GM12878 (cell line): ENCODE data around the gene SORCS2.

Experiments
- CTCF ChIP-seq, 3 experiments: IDR thresholded peaks in 2 of 3; conservative IDR thresholded peaks in 1 of 3; 2 replicates each; pipeline ENCODE4 v1.5.1; 2011; ENCODE audit warnings: low read depth in 3 of 3, low read length in 3 of 3, mild to moderate bottlenecking in 3 of 3, control low read depth in 2 of 3, moderate library complexity in 2 of 3, inconsistent platforms in 1 of 3, mixed read lengths in 1 of 3; ENCODE audit not compliant: control insufficient read depth in 2 of 3, insufficient read depth in 1 of 3; ENCODE audit errors: extremely low read depth in 1 of 3
- ELK1 ChIP-seq: IDR thresholded peaks from 2 replicates; pipeline ENCODE4 v1.6.1; 2012; ENCODE audit warnings: low read depth, low read length, improper control_type of control experiment
- MEF2A ChIP-seq: IDR thresholded peaks from 2 replicates; pipeline ENCODE4 v1.6.1; 2011; ENCODE audit warnings: low read depth, mild to moderate bottlenecking, low read length, moderate library complexity; ENCODE audit not compliant: insufficient read depth
- MEF2B ChIP-seq: fragments of 450-650 bp; IDR thresholded peaks from 2 replicates; pipeline ENCODE4 v1.6.1; 2018; ENCODE audit warnings: mild to moderate bottlenecking, moderate library complexity; ENCODE audit not compliant: partially characterized antibody, poor library complexity, severe bottlenecking
- NFIC ChIP-seq: IDR thresholded peaks from 2 replicates; pipeline ENCODE4 v1.6.1; 2012; ENCODE audit warnings: low read depth, mild to moderate bottlenecking, inconsistent platforms, low read length, moderate library complexity
- SIN3A ChIP-seq: IDR thresholded peaks from 2 replicates; pipeline ENCODE4 v1.6.1; 2012; ENCODE audit warnings: low read depth, low read length, improper control_type of control experiment
- SMC3 ChIP-seq: IDR thresholded peaks from 2 replicates; pipeline ENCODE4 v1.6.1; 2011; ENCODE audit warnings: low read length, improper control_type of control experiment, borderline replicate concordance
- ZBTB4 ChIP-seq: fragments of 450-650 bp; formaldehyde crosslinking; IDR thresholded peaks from 2 replicates; pipeline ENCODE4 v1.4.0; 2022; ENCODE audit warnings: mild to moderate bottlenecking, moderate library complexity

- TF ChIP-seq ZBTB4 (CRISPR knock-in tag), result no peak
- TF ChIP-seq NFIC, result no peak
- no peak for TF ChIP-seq ELK1
- no peak for TF ChIP-seq SMC3
- TF ChIP-seq SIN3A, result no peak
- no peak for TF ChIP-seq MEF2A
- no peak for TF ChIP-seq CTCF (IDR thresholded peaks at IDR 0.05 in 2 of 3, conservative IDR thresholded peaks at IDR 0.05 in 1 of 3; ENCODE audit: control insufficient read depth in 2 of 3, extremely low read depth in 1 of 3, insufficient read depth in 1 of 3, low read depth in 3 of 3, low read length in 3 of 3)
- no peak for TF ChIP-seq MEF2B
Observed at GRCh38 chr4:7165874-7166201, 26.5 kb upstream of the SORCS2 start.
